Suprapubic skin (tissue), 4 donors: ENCODE measurements around the gene CNNM4. TPM values are rescaled to one million over a fixed set of nuclear protein-coding genes. Genes with fewer than 3 reads are reported as not detected.
A peak's percentile ranks its signal among the peaks of the same experiment; 100 is the strongest.

ENCODE experiments used
- DNase-seq, 2 donors: peaks; one replicate each; pipeline ENCODE4 v3.0.0-alpha.2; 2019; ENCODE audit warnings: low spot score in 2 of 2
- H3K27ac ChIP-seq: fragments of 200-600 bp; sonication (generic); one replicate; pipeline ENCODE4 v1.5.1; 2019
- H3K27me3 ChIP-seq: fragments of 200-600 bp; sonication (generic); one replicate; pipeline ENCODE4 v1.5.1; 2019
- H3K36me3 ChIP-seq: fragments of 200-600 bp; sonication (generic); one replicate; pipeline ENCODE4 v1.5.1; 2019
- H3K4me1 ChIP-seq: fragments of 200-600 bp; sonication (generic); one replicate; pipeline ENCODE4 v1.5.1; 2019
- H3K4me3 ChIP-seq: fragments of 200-600 bp; sonication (generic); one replicate; pipeline ENCODE4 v1.5.1; 2019; ENCODE audit warnings: mild to moderate bottlenecking
- H3K9me3 ChIP-seq: fragments of 200-600 bp; sonication (generic); one replicate; pipeline ENCODE4 v1.5.1; 2019
- CTCF ChIP-seq, 2 donors: fragments of 200-600 bp in 1 of 2; fragments of 450-650 bp in 1 of 2; sonication (generic) in 1 of 2; IDR thresholded peaks; one replicate each; pipeline ENCODE4 v1.5.1; 2016 to 2019; ENCODE audit warnings: antibody characterized with exemption in 2 of 2, mild to moderate bottlenecking in 1 of 2, moderate library complexity in 1 of 2
- EP300 ChIP-seq: sonication (generic); formaldehyde crosslinking; IDR thresholded peaks from one replicate; pipeline ENCODE4 v1.6.1; 2017; ENCODE audit warnings: antibody characterized with exemption
- POLR2A ChIP-seq, 2 donors: fragments of 450-650 bp; IDR thresholded peaks; one replicate each; pipeline ENCODE4 v1.6.1; 2017; ENCODE audit warnings: antibody characterized with exemption in 2 of 2, mild to moderate bottlenecking in 2 of 2, moderate library complexity in 2 of 2
- POLR2AphosphoS5 ChIP-seq, 3 donors: sonication (generic); formaldehyde crosslinking; IDR thresholded peaks; one replicate each; pipeline ENCODE4 v1.6.1; 2017; ENCODE audit warnings: antibody characterized with exemption in 3 of 3
- WGBS: methylation state at CpG from one replicate; pipeline ENCODE4 v1.1.5; 2018; 5-methylcytosine and 5-hydroxymethylcytosine counted together
- total RNA-seq, 4 donors: library from RNA; depleted of rRNA; stranded (reverse); fragments of >200 nt; gene quantifications; one replicate each; pipeline ENCODE4 v1.1.0, GENCODE V29; 2016

The CNNM4 gene
- total RNA-seq, 4 donors from 2014 or later = 14.9 to 18.9 (median 16.3) TPM

DNA sequence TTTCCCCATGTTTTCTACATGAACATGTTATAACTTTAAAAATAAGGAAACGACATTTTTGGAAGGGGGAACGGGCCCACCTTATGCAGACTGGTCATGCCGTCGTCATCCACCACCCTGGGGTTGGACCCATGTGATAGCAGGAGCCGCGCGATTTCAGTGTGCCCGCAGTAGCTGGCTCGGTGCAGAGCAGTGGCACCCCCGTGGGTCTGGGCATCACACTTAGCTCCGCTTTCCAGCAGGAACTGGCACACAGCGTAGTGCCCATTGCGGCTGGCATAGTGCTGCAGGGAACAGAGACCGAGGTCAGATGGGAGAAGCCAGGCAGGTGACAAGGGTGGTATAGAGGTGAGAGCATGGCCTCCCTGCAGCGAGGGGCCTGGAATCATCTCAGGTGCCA lies 92.6 kb downstream of the CNNM4 start:
- no peak overlapping the region for H3K4me3 ChIP-seq
- no peak for DNase-seq
- H3K27ac ChIP-seq = no peak overlapping the region
- 90% methylated on average over 15 of the region's 15 CpGs for WGBS
- no peak for TF ChIP-seq EP300
- no peak for TF ChIP-seq POLR2AphosphoS5 (IDR thresholded peaks at IDR 0.05)
- TF ChIP-seq POLR2A (IDR thresholded peaks at IDR 0.05) = no peak
- no peak for TF ChIP-seq CTCF (IDR thresholded peaks at IDR 0.05)
- H3K36me3 ChIP-seq = peaks cover 52% of the 10 kb centered on the region
- H3K27me3 ChIP-seq = no peaks in the 10 kb centered on the region
- no peaks in the 10 kb centered on the region for H3K9me3 ChIP-seq
- H3K4me1 ChIP-seq = peaks cover 19% of the 10 kb centered on the region

DNA sequence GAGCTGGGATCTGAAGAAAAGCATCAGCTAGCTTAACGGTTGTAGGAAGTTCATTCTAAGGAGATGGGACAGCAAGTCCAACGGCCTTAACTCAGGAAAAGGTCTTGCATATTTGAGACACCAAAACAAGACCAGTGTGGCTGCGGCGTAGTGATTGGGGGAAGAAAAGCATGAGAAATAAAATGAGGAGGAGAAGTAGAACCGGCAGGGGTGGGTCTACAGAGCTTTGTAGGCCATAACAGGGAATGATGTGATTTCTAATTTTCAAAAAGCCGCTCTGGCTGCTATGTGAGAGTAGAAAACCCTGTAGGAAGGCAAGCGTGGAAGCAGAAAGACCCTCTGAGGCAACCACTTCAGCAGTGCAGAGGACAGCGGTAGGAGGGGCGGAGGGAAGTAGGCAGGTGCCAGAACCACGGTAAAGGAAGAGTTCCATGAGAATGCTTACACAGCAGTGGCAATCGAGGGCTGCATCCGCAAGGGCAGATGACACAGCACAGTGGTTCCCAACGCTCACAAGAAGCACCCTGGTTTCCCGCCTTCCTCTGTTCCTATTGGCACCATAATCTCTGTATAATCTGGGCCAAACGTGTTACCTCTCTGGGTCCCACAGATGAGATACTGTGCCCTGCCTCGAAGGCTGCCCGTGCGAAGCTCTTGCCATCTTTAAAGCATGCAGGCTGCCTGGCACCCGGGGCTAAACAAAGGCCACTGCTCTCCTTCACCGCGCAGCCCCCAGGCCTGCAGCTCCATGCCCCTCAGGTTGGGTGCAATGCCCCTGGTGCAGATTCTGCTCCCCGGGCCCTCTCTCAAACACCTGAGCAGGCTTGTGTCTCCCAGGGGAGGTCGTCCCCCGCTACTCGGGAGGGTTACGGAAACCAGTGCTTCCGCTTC lies 96.3 kb downstream of the CNNM4 start:
- no peak for TF ChIP-seq POLR2AphosphoS5 (IDR thresholded peaks at IDR 0.05)
- TF ChIP-seq CTCF (IDR thresholded peaks at IDR 0.05) = no peak
- no peak for TF ChIP-seq POLR2A (IDR thresholded peaks at IDR 0.05)
- TF ChIP-seq EP300 = no peak
- 16% methylated on average over 19 of the region's 27 CpGs for WGBS
- H3K27ac ChIP-seq = peak overlapping the region; percentile 61
- H3K4me1 ChIP-seq = peaks cover 45% of the 10 kb centered on the region
- DNase-seq = peak in 1 of 2 donors; percentile 79
- no peaks in the 10 kb centered on the region for H3K27me3 ChIP-seq
- peaks cover 39% of the 10 kb centered on the region for H3K36me3 ChIP-seq
- no peaks in the 10 kb centered on the region for H3K9me3 ChIP-seq
- peak overlapping the region; percentile 82 for H3K4me3 ChIP-seq

DNA sequence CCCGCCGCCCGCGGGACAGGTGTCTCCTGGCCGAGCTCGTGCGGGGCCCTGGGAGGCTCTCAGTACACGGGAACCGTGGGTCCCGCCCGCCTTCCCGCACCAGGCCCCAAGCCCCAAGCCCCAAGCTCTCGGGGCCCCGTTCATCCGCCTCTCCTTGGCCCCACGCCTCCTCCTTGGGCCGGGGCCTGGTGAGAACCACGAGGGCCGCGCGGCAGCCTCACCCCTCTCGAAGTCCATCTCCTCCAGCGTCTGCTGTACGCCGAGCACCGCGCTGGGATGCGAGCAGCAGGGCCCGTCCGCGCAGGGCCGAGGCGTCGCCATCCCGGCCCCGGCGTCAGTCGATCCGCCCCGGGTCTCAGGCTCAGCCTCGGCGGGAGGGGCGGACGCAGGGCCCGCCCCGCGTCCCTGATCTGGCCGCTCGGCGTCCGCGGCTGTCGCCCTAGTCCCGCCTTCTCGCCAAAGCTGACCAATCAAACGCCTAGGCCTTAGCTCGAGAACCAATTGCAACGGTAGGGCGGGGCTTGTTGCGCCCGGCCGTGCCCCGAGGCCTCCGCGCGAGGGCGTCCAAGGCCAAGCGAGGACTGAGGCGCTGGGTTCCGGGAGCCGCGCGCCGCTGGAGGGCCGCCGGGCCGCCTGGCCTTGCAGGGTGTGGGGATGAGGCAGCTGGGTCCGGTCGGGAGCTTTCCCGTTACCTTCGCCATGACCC lies 97.1 kb downstream of the CNNM4 start, which contains the start of gene ANKRD39:
Gene ANKRD39, minus strand, starts transcription at position 350 of the 706 bp plus-strand sequence. Its CDS starts 29 bp downstream, at position 321.
- DNase-seq = peak; percentile 99
- Histone ChIP-seq H3K36me3 (peaks cover 43% of the 10 kb centered on the region), H3K9me3 (no peaks in the 10 kb centered on the region), H3K4me3 (peak within 1 kb of the TSS; percentile 82), H3K27ac (peak within 1 kb of the TSS; percentile 61), H3K27me3 (no peaks in the 10 kb centered on the region), H3K4me1 (peaks cover 45% of the 10 kb centered on the region)
- peak; percentile 41 to 88 for TF ChIP-seq CTCF (IDR thresholded peaks at IDR 0.05)
- no peak for TF ChIP-seq EP300
- peak in 1 of 2 donors; percentile 29 for TF ChIP-seq POLR2A (IDR thresholded peaks at IDR 0.05)
- TF ChIP-seq POLR2AphosphoS5 (IDR thresholded peaks at IDR 0.05) = peak in 2 of 3 donors; percentile 43 to 53
- WGBS = 1% methylated on average over 12 of the region's 81 CpGs

DNA sequence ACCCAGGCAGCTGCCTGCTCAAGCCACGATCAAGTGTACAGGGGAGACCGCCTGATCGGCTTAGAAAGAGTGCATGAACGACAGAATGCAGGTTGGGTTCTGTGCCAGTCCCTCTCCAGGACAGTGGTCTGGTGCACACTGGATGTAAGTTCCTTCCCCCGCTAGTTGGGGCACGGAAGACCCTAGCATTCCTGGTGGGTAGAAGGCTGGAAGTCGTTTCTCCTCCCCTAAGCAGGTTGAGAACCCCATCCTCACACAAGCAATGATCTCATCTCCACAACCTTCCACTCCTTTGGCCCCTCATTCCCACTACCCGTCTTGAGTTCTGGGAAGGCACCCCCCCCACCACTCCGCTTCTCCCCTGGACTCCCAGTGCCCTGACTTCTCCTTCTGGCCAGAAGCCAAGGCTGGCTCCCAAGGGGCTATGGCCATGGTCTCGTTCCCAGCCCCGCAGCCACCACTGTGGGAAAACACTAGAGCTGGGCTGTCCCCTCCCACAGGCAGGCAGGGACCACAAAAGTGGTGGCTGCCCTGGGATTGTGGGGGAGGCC lies 98.5 kb downstream of the CNNM4 start:
- Histone ChIP-seq H3K4me1 (peaks cover 45% of the 10 kb centered on the region), H3K27ac (peak overlapping the region; percentile 2), H3K27me3 (no peaks in the 10 kb centered on the region), H3K9me3 (no peaks in the 10 kb centered on the region), H3K4me3 (peak overlapping the region; percentile 82), H3K36me3 (peaks cover 43% of the 10 kb centered on the region)
- WGBS = 63% methylated on average over 11 of the region's 11 CpGs
- DNase-seq = peak in 1 of 2 donors; percentile 84
- TF ChIP-seq EP300 (no peak), POLR2A (IDR thresholded peaks at IDR 0.05) (no peak), CTCF (IDR thresholded peaks at IDR 0.05) (no peak), POLR2AphosphoS5 (IDR thresholded peaks at IDR 0.05) (no peak)
